Liver (tissue), 3 donors: ENCODE results near the gene KCNIP1.

Source experiments
- CTCF ChIP-seq: fragments of 150-350 bp; IDR thresholded peaks from 2 replicates; pipeline ENCODE4 v1.5.1; 2017; ENCODE audit warnings: improper control_type of control experiment, low read depth, low read length; ENCODE audit not compliant: missing input control
- GABPA ChIP-seq, 2 donors: IDR thresholded peaks in 1 of 2; conservative IDR thresholded peaks in 1 of 2; 2 replicates each; pipeline ENCODE4 v1.6.1; 2016; ENCODE audit warnings: antibody characterized with exemption in 2 of 2, mild to moderate bottlenecking in 1 of 2, moderate library complexity in 1 of 2
- HNF4A ChIP-seq, 2 donors: conservative IDR thresholded peaks; 2 replicates each; pipeline ENCODE4 v1.6.1; 2016; ENCODE audit warnings: antibody characterized with exemption in 2 of 2, mild to moderate bottlenecking in 2 of 2
- JUND ChIP-seq, 2 donors: IDR thresholded peaks; 2 replicates each; pipeline ENCODE4 v1.6.1; 2016; ENCODE audit warnings: antibody characterized with exemption in 2 of 2
- RAD21 ChIP-seq, 2 donors: IDR thresholded peaks; 2 replicates each; pipeline ENCODE4 v1.6.1; 2016; ENCODE audit warnings: antibody characterized with exemption in 2 of 2, mild to moderate bottlenecking in 2 of 2
- SP1 ChIP-seq: IDR thresholded peaks from 2 replicates; pipeline ENCODE4 v1.6.1; 2018; ENCODE audit warnings: antibody characterized with exemption, mild to moderate bottlenecking
- TF ChIP-seq, protein P1 (sequence below): IDR thresholded peaks from 2 replicates; pipeline ENCODE4 v1.6.1; 2016; ENCODE audit warnings: antibody characterized with exemption, mild to moderate bottlenecking
- donor health status: healthy.
- donor health status: healthy.

GRCh38 chr5:170656346-170656745 lies 152.5 kb downstream of the KCNIP1 start:
- TF ChIP-seq GABPA (IDR thresholded peaks at IDR 0.05 in 1 of 2, conservative IDR thresholded peaks at IDR 0.05 in 1 of 2) (no peak), SP1 (no peak), CTCF (no peak), RAD21 (IDR thresholded peaks at IDR 0.05) (no peak), HNF4A (conservative IDR thresholded peaks at IDR 0.05) (no peak), JUND (IDR thresholded peaks at IDR 0.05) (no peak)
- TF ChIP-seq, protein P1, sequence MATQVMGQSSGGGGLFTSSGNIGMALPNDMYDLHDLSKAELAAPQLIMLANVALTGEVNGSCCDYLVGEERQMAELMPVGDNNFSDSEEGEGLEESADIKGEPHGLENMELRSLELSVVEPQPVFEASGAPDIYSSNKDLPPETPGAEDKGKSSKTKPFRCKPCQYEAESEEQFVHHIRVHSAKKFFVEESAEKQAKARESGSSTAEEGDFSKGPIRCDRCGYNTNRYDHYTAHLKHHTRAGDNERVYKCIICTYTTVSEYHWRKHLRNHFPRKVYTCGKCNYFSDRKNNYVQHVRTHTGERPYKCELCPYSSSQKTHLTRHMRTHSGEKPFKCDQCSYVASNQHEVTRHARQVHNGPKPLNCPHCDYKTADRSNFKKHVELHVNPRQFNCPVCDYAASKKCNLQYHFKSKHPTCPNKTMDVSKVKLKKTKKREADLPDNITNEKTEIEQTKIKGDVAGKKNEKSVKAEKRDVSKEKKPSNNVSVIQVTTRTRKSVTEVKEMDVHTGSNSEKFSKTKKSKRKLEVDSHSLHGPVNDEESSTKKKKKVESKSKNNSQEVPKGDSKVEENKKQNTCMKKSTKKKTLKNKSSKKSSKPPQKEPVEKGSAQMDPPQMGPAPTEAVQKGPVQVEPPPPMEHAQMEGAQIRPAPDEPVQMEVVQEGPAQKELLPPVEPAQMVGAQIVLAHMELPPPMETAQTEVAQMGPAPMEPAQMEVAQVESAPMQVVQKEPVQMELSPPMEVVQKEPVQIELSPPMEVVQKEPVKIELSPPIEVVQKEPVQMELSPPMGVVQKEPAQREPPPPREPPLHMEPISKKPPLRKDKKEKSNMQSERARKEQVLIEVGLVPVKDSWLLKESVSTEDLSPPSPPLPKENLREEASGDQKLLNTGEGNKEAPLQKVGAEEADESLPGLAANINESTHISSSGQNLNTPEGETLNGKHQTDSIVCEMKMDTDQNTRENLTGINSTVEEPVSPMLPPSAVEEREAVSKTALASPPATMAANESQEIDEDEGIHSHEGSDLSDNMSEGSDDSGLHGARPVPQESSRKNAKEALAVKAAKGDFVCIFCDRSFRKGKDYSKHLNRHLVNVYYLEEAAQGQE, result no peak
